ACC112 (cell line): ENCODE results near the gene TNKS2.

Experiments
- H2AFZ ChIP-seq: fragments of 200-600 bp; sonication (generic); one replicate; pipeline ENCODE4 v1.6.0; 2017; ENCODE audit warnings: antibody characterized with exemption, low read length; ENCODE audit not compliant: unreplicated experiment
- H3K27ac ChIP-seq: fragments of 200-600 bp; sonication (generic); 2 replicates; pipeline ENCODE4 v1.5.1; 2014; ENCODE audit warnings: low read depth, mild to moderate bottlenecking, antibody characterized with exemption, low read length, moderate library complexity
- H3K27me3 ChIP-seq: fragments of 200-600 bp; sonication (generic); 2 replicates; pipeline ENCODE4 v1.6.1; 2014; ENCODE audit warnings: mild to moderate bottlenecking, antibody characterized with exemption, low read length, moderate library complexity, mixed read lengths; ENCODE audit not compliant: insufficient read depth
- H3K36me3 ChIP-seq: fragments of 200-600 bp; sonication (generic); 2 replicates; pipeline ENCODE4 v1.6.1; 2016; ENCODE audit warnings: mild to moderate bottlenecking, antibody characterized with exemption, low read length, moderate library complexity, mixed read lengths; ENCODE audit not compliant: insufficient read depth
- H3K4me1 ChIP-seq: fragments of 200-600 bp; sonication (generic); one replicate; pipeline ENCODE4 v1.6.1; 2016; ENCODE audit warnings: low read length, mixed read lengths; ENCODE audit not compliant: insufficient read depth, unreplicated experiment, control insufficient read depth
- H3K4me3 ChIP-seq: fragments of 200-600 bp; sonication (generic); 2 replicates; pipeline ENCODE4 v1.5.1; 2014; ENCODE audit warnings: mild to moderate bottlenecking, low read depth, low read length
- H3K79me2 ChIP-seq: fragments of 200-600 bp; sonication (generic); one replicate; pipeline ENCODE4 v1.6.0; 2016; ENCODE audit warnings: low read length; ENCODE audit not compliant: control insufficient read depth, unreplicated experiment, insufficient read depth

Gene TNKS2

GRCh38 chr10:91864099-91864498, 65.9 kb downstream of the TNKS2 start:
- H3K27ac ChIP-seq: no peak overlapping the region
- H3K36me3 ChIP-seq: peaks cover 10% of the 10 kb centered on the region
- no peaks in the 10 kb centered on the region for H3K27me3 ChIP-seq
- H3K79me2 ChIP-seq: no peaks in the 10 kb centered on the region
- no peaks in the 10 kb centered on the region for H3K4me1 ChIP-seq
- no peak overlapping the region for H3K4me3 ChIP-seq
- H2AFZ ChIP-seq: no peak overlapping the region

- H3K4me3 ChIP-seq: no peak overlapping the region
- H3K27ac ChIP-seq: no peak overlapping the region
- H3K36me3 ChIP-seq: peaks cover 9% of the 10 kb centered on the region
- no peaks in the 10 kb centered on the region for H3K27me3 ChIP-seq
- H3K4me1 ChIP-seq: no peaks in the 10 kb centered on the region
- no peak overlapping the region for H2AFZ ChIP-seq
- no peaks in the 10 kb centered on the region for H3K79me2 ChIP-seq
These were observed 66.5 kb downstream of the TNKS2 start for GRCh38 chr10:91864744-91865143.

GRCh38 chr10:91865562-91866081, 67.4 kb downstream of the TNKS2 start:
- Histone ChIP-seq H3K4me1 (no peaks in the 10 kb centered on the region), H3K27ac (no peak overlapping the region), H3K79me2 (no peaks in the 10 kb centered on the region), H2AFZ (no peak overlapping the region), H3K4me3 (no peak overlapping the region), H3K36me3 (peaks cover 3% of the 10 kb centered on the region; the same call in 1 of the 2 replicates), H3K27me3 (no peaks in the 10 kb centered on the region)

- no peak overlapping the region for H3K4me3 ChIP-seq
- H3K27me3 ChIP-seq: no peaks in the 10 kb centered on the region
- no peak overlapping the region for H2AFZ ChIP-seq
- H3K4me1 ChIP-seq: no peaks in the 10 kb centered on the region
- H3K36me3 ChIP-seq: no peaks in the 10 kb centered on the region
- H3K79me2 ChIP-seq: no peaks in the 10 kb centered on the region
- no peak overlapping the region for H3K27ac ChIP-seq
These were observed 76.9 kb downstream of the TNKS2 start for GRCh38 chr10:91875156-91875555.

GRCh38 chr10:91875779-91876178, 77.6 kb downstream of the TNKS2 start:
- H3K4me1 ChIP-seq: no peaks in the 10 kb centered on the region
- no peak overlapping the region for H3K27ac ChIP-seq
- no peaks in the 10 kb centered on the region for H3K36me3 ChIP-seq
- no peaks in the 10 kb centered on the region for H3K27me3 ChIP-seq
- no peaks in the 10 kb centered on the region for H3K79me2 ChIP-seq
- H2AFZ ChIP-seq: no peak overlapping the region
- no peak overlapping the region for H3K4me3 ChIP-seq

GRCh38 chr10:91879515-91880170, 81.4 kb downstream of the TNKS2 start:
- Histone ChIP-seq H3K27me3 (no peaks in the 10 kb centered on the region), H3K27ac (no peak overlapping the region), H3K4me3 (no peak overlapping the region), H3K4me1 (no peaks in the 10 kb centered on the region), H3K36me3 (no peaks in the 10 kb centered on the region), H3K79me2 (no peaks in the 10 kb centered on the region), H2AFZ (no peak overlapping the region)

GRCh38 chr10:91880310-91880709, 82.1 kb downstream of the TNKS2 start:
- H3K4me3 ChIP-seq: no peak overlapping the region
- H3K36me3 ChIP-seq: no peaks in the 10 kb centered on the region
- no peaks in the 10 kb centered on the region for H3K79me2 ChIP-seq
- no peaks in the 10 kb centered on the region for H3K4me1 ChIP-seq
- H3K27ac ChIP-seq: no peak overlapping the region
- H3K27me3 ChIP-seq: no peaks in the 10 kb centered on the region
- H2AFZ ChIP-seq: no peak overlapping the region

- peak overlapping the region; percentile 31 for H2AFZ ChIP-seq
- H3K4me3 ChIP-seq: no peak overlapping the region
- H3K4me1 ChIP-seq: no peaks in the 10 kb centered on the region
- no peaks in the 10 kb centered on the region for H3K27me3 ChIP-seq
- no peak overlapping the region for H3K27ac ChIP-seq
- no peaks in the 10 kb centered on the region for H3K36me3 ChIP-seq
- H3K79me2 ChIP-seq: no peaks in the 10 kb centered on the region
These were observed 85.6 kb downstream of the TNKS2 start for GRCh38 chr10:91883549-91884444.

- no peaks in the 10 kb centered on the region for H3K27me3 ChIP-seq
- no peaks in the 10 kb centered on the region for H3K79me2 ChIP-seq
- no peak overlapping the region for H2AFZ ChIP-seq
- no peak overlapping the region for H3K4me3 ChIP-seq
- H3K27ac ChIP-seq: no peak overlapping the region
- no peaks in the 10 kb centered on the region for H3K36me3 ChIP-seq
- H3K4me1 ChIP-seq: no peaks in the 10 kb centered on the region
These were observed 86.3 kb downstream of the TNKS2 start for GRCh38 chr10:91884536-91884935.

GRCh38 chr10:91885362-91886079, 87.3 kb downstream of the TNKS2 start:
- H3K27ac ChIP-seq: no peak overlapping the region
- H3K4me1 ChIP-seq: peaks cover under 1% of the 10 kb centered on the region
- H3K36me3 ChIP-seq: no peaks in the 10 kb centered on the region
- no peak overlapping the region for H3K4me3 ChIP-seq
- H3K27me3 ChIP-seq: no peaks in the 10 kb centered on the region
- H2AFZ ChIP-seq: no peak overlapping the region
- no peaks in the 10 kb centered on the region for H3K79me2 ChIP-seq
